Subcutaneous abdominal adipose tissue (tissue), 5 donors: ENCODE results near the gene FAM124A.

Source experiments
- H3K27ac ChIP-seq: one replicate; pipeline ENCODE4 v1.7.0; 2013; ENCODE audit warnings: low read depth, mild to moderate bottlenecking, inconsistent platforms, low read length, moderate library complexity
- H3K27me3 ChIP-seq, 5 donors: one replicate each; pipeline ENCODE4 v1.7.0; 2013; ENCODE audit warnings: low read length in 5 of 5, inconsistent platforms in 1 of 5; ENCODE audit not compliant: control insufficient read depth in 5 of 5, insufficient read depth in 4 of 5
- H3K36me3 ChIP-seq, 5 donors: one replicate each; pipeline ENCODE4 v1.7.0; 2013; ENCODE audit warnings: low read length in 5 of 5; ENCODE audit not compliant: control insufficient read depth in 5 of 5, insufficient read depth in 5 of 5
- H3K4me1 ChIP-seq, 5 donors: one replicate each; pipeline ENCODE4 v1.7.0; 2013; ENCODE audit warnings: low read length in 5 of 5, mild to moderate bottlenecking in 3 of 5, moderate library complexity in 1 of 5; ENCODE audit not compliant: control insufficient read depth in 5 of 5, insufficient read depth in 5 of 5
- H3K4me3 ChIP-seq, 5 donors: one replicate each; pipeline ENCODE4 v1.7.0; 2013; ENCODE audit warnings: low read length in 5 of 5, low read depth in 1 of 5
- H3K9ac ChIP-seq, 5 donors: one replicate each; pipeline ENCODE4 v1.7.0; 2013; ENCODE audit warnings: low read length in 5 of 5, mild to moderate bottlenecking in 4 of 5, moderate library complexity in 3 of 5
- H3K9me3 ChIP-seq, 5 donors: one replicate each; pipeline ENCODE4 v1.7.0; 2013; ENCODE audit warnings: low read length in 5 of 5; ENCODE audit not compliant: control insufficient read depth in 5 of 5
- donor health status: healthy.
- donor health status: healthy.
- donor health status: healthy.
- donor health status: healthy.
- donor health status: healthy.

Gene FAM124A

GRCh38 chr13:51213173-51213728, 8.9 kb upstream of the FAM124A start:
- Histone ChIP-seq H3K4me1 (no peaks in the 10 kb centered on the region), H3K4me3 (no peak overlapping the region), H3K9me3 (no peaks in the 10 kb centered on the region), H3K27me3 (peaks cover 0 to 18% (median 10%) of the 10 kb centered on the region in 5 donors), H3K36me3 (no peaks in the 10 kb centered on the region), H3K9ac (no peak overlapping the region), H3K27ac (no peak overlapping the region)

- Histone ChIP-seq H3K4me3 (no peak overlapping the region), H3K27me3 (peaks cover 0 to 5% (median 0%) of the 10 kb centered on the region in 5 donors), H3K9ac (no peak overlapping the region), H3K36me3 (no peaks in the 10 kb centered on the region), H3K9me3 (no peaks in the 10 kb centered on the region), H3K27ac (no peak overlapping the region), H3K4me1 (peaks cover 0 to 20% (median 17%) of the 10 kb centered on the region in 5 donors)
Observed at GRCh38 chr13:51218626-51219025, 3.6 kb upstream of the FAM124A start.

- H3K9ac ChIP-seq, result no peak overlapping the region
- H3K4me1 ChIP-seq, result peaks cover 0 to 21% (median 17%) of the 10 kb centered on the region in 5 donors
- H3K9me3 ChIP-seq, result no peaks in the 10 kb centered on the region
- peaks cover 0 to 3% (median 0%) of the 10 kb centered on the region in 5 donors for H3K27me3 ChIP-seq
- H3K4me3 ChIP-seq, result no peak overlapping the region
- no peak overlapping the region for H3K27ac ChIP-seq
- no peaks in the 10 kb centered on the region for H3K36me3 ChIP-seq
Observed at GRCh38 chr13:51220706-51221105, 1.5 kb upstream of the FAM124A start.

- H3K4me3 ChIP-seq, result no peak overlapping the region
Observed at GRCh38 chr13:51221108-51221507, 1.1 kb upstream of the FAM124A start.

DNA sequence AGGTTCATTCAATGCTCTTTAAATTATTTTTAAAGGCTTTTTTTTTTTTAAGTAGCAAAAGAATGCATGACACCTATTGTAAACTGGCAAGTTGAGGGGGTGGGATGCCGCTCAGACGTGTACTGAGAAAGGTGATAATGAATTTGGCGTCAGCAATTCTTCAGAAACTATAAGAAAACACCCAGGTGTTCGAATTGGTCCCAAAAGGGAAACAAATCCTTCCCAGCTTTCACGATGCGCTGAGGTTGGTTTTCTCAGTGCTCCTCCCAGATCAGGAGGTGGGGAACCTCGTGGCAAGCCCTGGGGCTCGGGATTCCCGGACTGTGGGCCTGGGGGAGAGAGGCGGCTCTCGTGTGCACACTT, 543 bp upstream of the FAM124A start:
- Histone ChIP-seq H3K4me1 (peaks cover 0 to 21% (median 17%) of the 10 kb centered on the region in 5 donors), H3K9me3 (no peaks in the 10 kb centered on the region), H3K4me3 (peak overlapping the region; percentile 59 to 89 (median 83)), H3K27ac (no peak overlapping the region), H3K36me3 (no peaks in the 10 kb centered on the region), H3K27me3 (peaks cover 0 to 3% (median 0%) of the 10 kb centered on the region in 5 donors), H3K9ac (peak overlapping the region in 2 of 5 donors; percentile 50 to 72)

More at GRCh38 chr13:51221108-51221507, 1.1 kb upstream of the FAM124A start:
- no peak overlapping the region for H3K27ac ChIP-seq
- no peaks in the 10 kb centered on the region for H3K9me3 ChIP-seq
- peaks cover 0 to 21% (median 17%) of the 10 kb centered on the region in 5 donors for H3K4me1 ChIP-seq
- no peak overlapping the region for H3K9ac ChIP-seq
- no peaks in the 10 kb centered on the region for H3K36me3 ChIP-seq
- peaks cover 0 to 3% (median 0%) of the 10 kb centered on the region in 5 donors for H3K27me3 ChIP-seq

GRCh38 chr13:51222686-51223559, 725 bp downstream of the FAM124A start:
- no peaks in the 10 kb centered on the region for H3K36me3 ChIP-seq
- no peaks in the 10 kb centered on the region for H3K27me3 ChIP-seq
- peaks cover 0 to 21% (median 17%) of the 10 kb centered on the region in 5 donors for H3K4me1 ChIP-seq
- peak overlapping the region; percentile 66 to 93 (median 83) for H3K4me3 ChIP-seq
- no peaks in the 10 kb centered on the region for H3K9me3 ChIP-seq
- peak overlapping the region; percentile 4 to 76 (median 49) for H3K9ac ChIP-seq
- H3K27ac ChIP-seq, result no peak overlapping the region

DNA sequence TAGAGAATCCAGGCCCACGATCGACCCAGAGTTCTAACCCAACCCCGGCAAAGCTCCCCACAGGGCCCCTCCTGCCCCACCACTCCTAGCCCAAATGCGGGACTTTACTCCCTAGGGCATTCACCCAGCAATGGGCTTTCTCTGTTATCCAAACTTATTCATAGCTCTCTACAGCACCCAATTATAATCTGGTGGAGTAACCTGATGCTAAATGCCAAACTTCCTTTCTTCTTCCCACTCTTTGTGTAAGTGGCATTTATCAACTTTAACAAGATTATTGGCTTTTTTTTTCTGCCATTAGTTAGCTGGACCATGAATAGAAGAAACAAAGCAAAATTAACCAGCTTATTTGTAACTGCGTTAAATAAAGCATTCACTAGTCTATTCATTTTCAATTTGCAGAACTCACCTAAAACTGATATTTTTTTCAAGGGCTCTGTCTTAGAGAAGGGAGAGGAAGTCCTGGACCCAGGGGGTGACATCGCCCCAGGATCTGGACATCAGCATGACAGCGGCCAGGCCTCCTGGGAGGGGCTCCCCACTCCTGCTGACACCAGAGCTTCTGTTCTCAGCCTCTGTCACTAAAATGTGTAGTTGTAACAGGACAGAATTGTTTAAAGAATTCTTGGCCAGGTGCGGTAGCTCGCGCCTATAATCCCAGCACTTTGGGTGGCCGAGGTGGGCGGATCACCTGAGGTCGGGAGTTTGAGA, 1.5 kb downstream of the FAM124A start:
- Histone ChIP-seq H3K9ac (peak overlapping the region in 1 of 5 donors; percentile 11), H3K27me3 (no peaks in the 10 kb centered on the region), H3K9me3 (no peaks in the 10 kb centered on the region), H3K4me1 (peaks cover 0 to 21% (median 17%) of the 10 kb centered on the region in 5 donors), H3K4me3 (peak overlapping the region; percentile 66 to 93 (median 83)), H3K36me3 (no peaks in the 10 kb centered on the region), H3K27ac (no peak overlapping the region)

DNA sequence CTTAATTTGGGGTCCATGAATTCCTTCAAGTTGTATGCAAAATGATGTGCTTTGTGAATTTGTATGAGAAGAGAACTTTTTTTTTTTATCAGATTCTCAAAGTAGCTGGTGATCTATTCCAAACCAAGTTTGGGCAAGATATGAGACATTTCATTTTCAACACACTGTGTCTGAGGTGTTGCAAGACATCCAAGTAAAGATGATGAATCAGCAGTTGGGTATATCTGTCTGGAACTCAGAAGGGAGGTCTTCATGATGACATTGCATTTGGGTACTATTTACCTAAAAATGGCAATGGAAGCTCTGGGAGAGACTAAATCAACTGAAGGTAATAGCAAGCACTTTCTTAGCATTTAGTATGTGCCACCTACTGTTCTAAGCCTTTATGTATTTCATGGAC, 2.8 kb downstream of the FAM124A start:
- Histone ChIP-seq H3K27me3 (no peaks in the 10 kb centered on the region), H3K9ac (no peak overlapping the region), H3K27ac (no peak overlapping the region), H3K9me3 (no peaks in the 10 kb centered on the region), H3K4me3 (no peak overlapping the region), H3K36me3 (no peaks in the 10 kb centered on the region), H3K4me1 (peaks cover 0 to 30% (median 17%) of the 10 kb centered on the region in 5 donors)

GRCh38 chr13:51227404-51227803, 5.2 kb downstream of the FAM124A start:
- Histone ChIP-seq H3K27me3 (no peaks in the 10 kb centered on the region), H3K4me1 (peaks cover 0 to 38% (median 17%) of the 10 kb centered on the region in 5 donors), H3K4me3 (no peak overlapping the region), H3K36me3 (no peaks in the 10 kb centered on the region), H3K9me3 (no peaks in the 10 kb centered on the region), H3K9ac (no peak overlapping the region), H3K27ac (no peak overlapping the region)
